ENCODE data around the gene PALLD. TPM values are rescaled to one million over a fixed set of nuclear protein-coding genes. Genes with fewer than 3 reads are reported as not detected.

Gene PALLD
- polyA plus RNA-seq, 1 donor (not counting 4 experiments of a cell fraction or from before 2014, with no cell fraction given), result 136 TPM

DNA sequence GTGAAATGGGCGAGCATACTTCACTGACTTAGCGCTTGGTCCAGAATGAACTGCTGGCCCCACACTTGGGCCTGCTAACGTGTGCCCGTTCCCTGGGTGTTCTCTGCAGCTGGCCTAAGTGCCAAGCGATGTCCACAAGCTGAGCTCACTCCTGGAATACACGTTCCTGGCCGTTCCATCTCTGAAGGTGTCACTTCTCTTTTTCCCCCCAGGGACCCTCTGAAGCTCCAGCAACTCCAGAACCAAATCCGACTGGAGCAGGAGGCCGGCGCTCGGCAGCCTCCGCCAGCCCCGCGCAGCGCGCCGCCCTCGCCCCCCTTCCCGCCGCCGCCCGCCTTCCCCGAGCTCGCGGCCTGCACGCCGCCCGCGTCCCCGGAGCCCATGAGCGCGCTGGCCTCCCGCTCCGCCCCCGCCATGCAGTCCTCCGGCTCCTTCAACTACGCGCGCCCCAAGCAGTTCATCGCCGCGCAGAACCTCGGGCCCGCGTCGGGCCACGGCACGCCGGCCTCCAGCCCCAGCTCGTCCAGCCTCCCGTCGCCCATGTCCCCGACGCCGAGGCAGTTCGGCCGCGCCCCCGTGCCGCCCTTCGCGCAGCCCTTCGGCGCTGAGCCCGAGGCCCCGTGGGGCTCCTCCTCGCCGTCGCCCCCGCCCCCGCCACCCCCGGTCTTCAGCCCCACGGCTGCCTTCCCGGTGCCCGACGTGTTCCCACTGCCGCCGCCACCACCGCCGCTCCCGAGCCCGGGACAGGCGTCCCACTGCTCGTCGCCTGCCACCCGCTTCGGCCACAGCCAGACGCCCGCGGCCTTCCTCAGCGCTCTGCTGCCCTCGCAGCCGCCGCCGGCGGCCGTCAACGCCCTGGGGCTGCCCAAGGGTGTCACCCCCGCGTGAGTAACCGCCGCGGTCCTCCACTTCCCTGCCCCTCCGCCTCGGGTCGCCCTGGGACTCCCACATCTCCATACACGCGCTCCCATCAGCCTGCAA lies 380.9 kb downstream of the PALLD start:
- peak overlapping the region; percentile 39 for H3K9ac ChIP-seq (ENCODE audit: control insufficient read depth, extremely low read depth, insufficient read depth, low read length)
- no peak overlapping the region for H2AFZ ChIP-seq (ENCODE audit: control insufficient read depth, low read length)
- DNase-seq (ENCODE audit: low read depth, low spot score) (no peak), FAIRE-seq (no peak)
- no peak for TF ChIP-seq EZH2 (IDR thresholded peaks at IDR 0.05; ENCODE audit: low read length)
- TF ChIP-seq, protein P1, sequence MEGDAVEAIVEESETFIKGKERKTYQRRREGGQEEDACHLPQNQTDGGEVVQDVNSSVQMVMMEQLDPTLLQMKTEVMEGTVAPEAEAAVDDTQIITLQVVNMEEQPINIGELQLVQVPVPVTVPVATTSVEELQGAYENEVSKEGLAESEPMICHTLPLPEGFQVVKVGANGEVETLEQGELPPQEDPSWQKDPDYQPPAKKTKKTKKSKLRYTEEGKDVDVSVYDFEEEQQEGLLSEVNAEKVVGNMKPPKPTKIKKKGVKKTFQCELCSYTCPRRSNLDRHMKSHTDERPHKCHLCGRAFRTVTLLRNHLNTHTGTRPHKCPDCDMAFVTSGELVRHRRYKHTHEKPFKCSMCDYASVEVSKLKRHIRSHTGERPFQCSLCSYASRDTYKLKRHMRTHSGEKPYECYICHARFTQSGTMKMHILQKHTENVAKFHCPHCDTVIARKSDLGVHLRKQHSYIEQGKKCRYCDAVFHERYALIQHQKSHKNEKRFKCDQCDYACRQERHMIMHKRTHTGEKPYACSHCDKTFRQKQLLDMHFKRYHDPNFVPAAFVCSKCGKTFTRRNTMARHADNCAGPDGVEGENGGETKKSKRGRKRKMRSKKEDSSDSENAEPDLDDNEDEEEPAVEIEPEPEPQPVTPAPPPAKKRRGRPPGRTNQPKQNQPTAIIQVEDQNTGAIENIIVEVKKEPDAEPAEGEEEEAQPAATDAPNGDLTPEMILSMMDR (optimal IDR thresholded peaks at IDR 0.05 in 1 of 3, IDR thresholded peaks at IDR 0.05 in 1 of 3, conservative IDR thresholded peaks at IDR 0.05 in 1 of 3; ENCODE audit: extremely low read depth in 1 of 3, insufficient read depth in 2 of 3, low read length in 3 of 3), result no peak
- no peaks in the 10 kb centered on the region for H3K9me3 ChIP-seq (ENCODE audit: control insufficient read depth, low read depth, low read length)
- no peaks in the 10 kb centered on the region for H3K9me1 ChIP-seq (ENCODE audit: control insufficient read depth, extremely low read depth, insufficient read depth, low read length)
- peaks cover 17 to 30% of the 10 kb centered on the region in 2 experiments for H3K36me3 ChIP-seq (ENCODE audit: control insufficient read depth in 2 of 2, extremely low read depth in 1 of 2, insufficient read depth in 2 of 2, low read length in 2 of 2)
- peaks cover 6% of the 10 kb centered on the region for H4K20me1 ChIP-seq (ENCODE audit: control insufficient read depth, extremely low read depth, insufficient read depth, low read length)
- no peak overlapping the region for H3K4me3 ChIP-seq (ENCODE audit: control insufficient read depth in 2 of 3, extremely low read depth in 1 of 3, insufficient read depth in 2 of 3, low read depth in 1 of 3, low read length in 3 of 3)
- H3K27me3 ChIP-seq (ENCODE audit: control insufficient read depth, extremely low read depth, insufficient read depth, low read length), result no peaks in the 10 kb centered on the region
- peak overlapping the region; percentile 59 for H3K4me2 ChIP-seq (ENCODE audit: control insufficient read depth, extremely low read depth, insufficient read depth, low read depth, low read length)
- peaks cover 84% of the 10 kb centered on the region for H3K79me2 ChIP-seq (ENCODE audit: control insufficient read depth, insufficient read depth, low read length)
- peaks cover 9% of the 10 kb centered on the region for H3K4me1 ChIP-seq (ENCODE audit: control insufficient read depth, extremely low read depth, insufficient read depth, low read length)
- dilution Hi-C loops (cut with MboI; ENCODE audit: extremely low pct_ligation_motif_present, low sequenced_read_pairs), result no loop called here
- H3K27ac ChIP-seq (ENCODE audit: control insufficient read depth, insufficient read depth, low read length), result peak overlapping the region; percentile 49

DNA sequence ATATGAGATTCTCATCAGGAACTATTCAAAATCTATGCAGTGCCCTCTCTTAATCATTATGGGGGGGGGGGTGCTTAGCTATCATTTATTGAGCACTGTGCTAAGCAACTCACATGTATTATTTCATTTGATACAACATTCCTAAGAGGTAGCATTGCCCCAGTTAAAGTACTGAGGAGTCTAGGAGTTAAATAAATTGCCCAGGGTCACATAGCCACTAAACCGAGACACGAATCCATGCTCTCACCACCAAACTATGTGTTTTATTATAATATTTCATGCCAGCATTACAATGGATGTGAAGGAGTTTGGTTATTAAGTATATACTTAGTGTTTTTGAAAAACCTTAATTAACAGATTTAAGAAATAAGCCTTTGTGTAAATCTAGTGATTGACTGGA lies 381.8 kb downstream of the PALLD start:
- H2AFZ ChIP-seq (ENCODE audit: control insufficient read depth, low read length), result no peak overlapping the region
- no peak overlapping the region for H3K27ac ChIP-seq (ENCODE audit: control insufficient read depth, insufficient read depth, low read length)
- H3K27me3 ChIP-seq (ENCODE audit: control insufficient read depth, extremely low read depth, insufficient read depth, low read length), result no peaks in the 10 kb centered on the region
- H3K9me3 ChIP-seq (ENCODE audit: control insufficient read depth, low read depth, low read length), result no peaks in the 10 kb centered on the region
- dilution Hi-C loops (cut with MboI; ENCODE audit: extremely low pct_ligation_motif_present, low sequenced_read_pairs), result no loop called here
- H3K9me1 ChIP-seq (ENCODE audit: control insufficient read depth, extremely low read depth, insufficient read depth, low read length), result no peaks in the 10 kb centered on the region
- DNase-seq (ENCODE audit: low read depth, low spot score) (no peak), FAIRE-seq (no peak)
- H3K9ac ChIP-seq (ENCODE audit: control insufficient read depth, extremely low read depth, insufficient read depth, low read length), result no peak overlapping the region
- peaks cover 17 to 27% of the 10 kb centered on the region in 2 experiments for H3K36me3 ChIP-seq (ENCODE audit: control insufficient read depth in 2 of 2, extremely low read depth in 1 of 2, insufficient read depth in 2 of 2, low read length in 2 of 2)
- H3K4me3 ChIP-seq (ENCODE audit: control insufficient read depth in 2 of 3, extremely low read depth in 1 of 3, insufficient read depth in 2 of 3, low read depth in 1 of 3, low read length in 3 of 3), result no peak overlapping the region
- no peak for TF ChIP-seq EZH2 (IDR thresholded peaks at IDR 0.05; ENCODE audit: low read length)
- TF ChIP-seq, protein P1 (optimal IDR thresholded peaks at IDR 0.05 in 1 of 3, IDR thresholded peaks at IDR 0.05 in 1 of 3, conservative IDR thresholded peaks at IDR 0.05 in 1 of 3; ENCODE audit: extremely low read depth in 1 of 3, insufficient read depth in 2 of 3, low read length in 3 of 3), result no peak
- H3K4me1 ChIP-seq (ENCODE audit: control insufficient read depth, extremely low read depth, insufficient read depth, low read length), result peaks cover 13% of the 10 kb centered on the region
- H3K4me2 ChIP-seq (ENCODE audit: control insufficient read depth, extremely low read depth, insufficient read depth, low read depth, low read length), result peak overlapping the region; percentile 42
- peaks cover 4% of the 10 kb centered on the region for H4K20me1 ChIP-seq (ENCODE audit: control insufficient read depth, extremely low read depth, insufficient read depth, low read length)
- peaks cover 80% of the 10 kb centered on the region for H3K79me2 ChIP-seq (ENCODE audit: control insufficient read depth, insufficient read depth, low read length)

All from keratinocyte (primary cell).